B cell (primary cell): Measurements from ENCODE around the gene LOC128125822.

Experiments used
- EZH2 ChIP-seq: IDR thresholded peaks from 2 replicates; pipeline ENCODE4 v1.6.1; 2012; ENCODE audit warnings: borderline replicate concordance, low read depth, mild to moderate bottlenecking, moderate library complexity, low read length; ENCODE audit not compliant: insufficient read depth, poor library complexity, severe bottlenecking
- TF ChIP-seq, protein P1 (sequence below): fragments of 200-600 bp; IDR thresholded peaks from one replicate; pipeline ENCODE4 v1.8.0; 2022; ENCODE audit warnings: antibody characterized with exemption, mild to moderate bottlenecking

DNA sequence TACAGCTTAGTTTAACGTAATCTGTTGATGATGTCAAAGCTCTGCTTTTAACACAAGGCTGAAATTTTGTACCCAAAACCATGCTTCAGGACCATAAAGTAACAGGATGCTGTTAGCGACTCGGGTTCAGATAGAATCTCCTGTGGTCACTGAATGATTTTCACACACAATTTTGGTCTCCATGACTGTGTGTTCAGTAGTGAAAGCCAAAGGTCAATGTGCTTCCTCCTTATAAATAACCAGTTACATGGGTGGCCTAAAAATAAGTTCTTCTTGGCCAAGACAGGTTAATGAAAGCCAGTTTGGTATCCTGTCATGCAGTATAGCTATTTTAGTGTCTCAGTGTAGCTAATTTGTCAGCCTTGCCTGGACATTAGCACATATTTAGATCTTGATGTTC is 19.1 kb upstream of the LOC128125822 start:
- TF ChIP-seq, protein P1, sequence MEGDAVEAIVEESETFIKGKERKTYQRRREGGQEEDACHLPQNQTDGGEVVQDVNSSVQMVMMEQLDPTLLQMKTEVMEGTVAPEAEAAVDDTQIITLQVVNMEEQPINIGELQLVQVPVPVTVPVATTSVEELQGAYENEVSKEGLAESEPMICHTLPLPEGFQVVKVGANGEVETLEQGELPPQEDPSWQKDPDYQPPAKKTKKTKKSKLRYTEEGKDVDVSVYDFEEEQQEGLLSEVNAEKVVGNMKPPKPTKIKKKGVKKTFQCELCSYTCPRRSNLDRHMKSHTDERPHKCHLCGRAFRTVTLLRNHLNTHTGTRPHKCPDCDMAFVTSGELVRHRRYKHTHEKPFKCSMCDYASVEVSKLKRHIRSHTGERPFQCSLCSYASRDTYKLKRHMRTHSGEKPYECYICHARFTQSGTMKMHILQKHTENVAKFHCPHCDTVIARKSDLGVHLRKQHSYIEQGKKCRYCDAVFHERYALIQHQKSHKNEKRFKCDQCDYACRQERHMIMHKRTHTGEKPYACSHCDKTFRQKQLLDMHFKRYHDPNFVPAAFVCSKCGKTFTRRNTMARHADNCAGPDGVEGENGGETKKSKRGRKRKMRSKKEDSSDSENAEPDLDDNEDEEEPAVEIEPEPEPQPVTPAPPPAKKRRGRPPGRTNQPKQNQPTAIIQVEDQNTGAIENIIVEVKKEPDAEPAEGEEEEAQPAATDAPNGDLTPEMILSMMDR: no peak
- no peak for TF ChIP-seq EZH2
